Kasumi-1 (cell line): ENCODE measurements around the gene DHDDS.
"Not testable (repeated sequence)": the region's sequence is repeated elsewhere in the genome, so short reads cannot be mapped to it uniquely, and the experiment has no call there.

Experiments
- DNase-seq, 2 experiments: peaks; one replicate each; lab custom pipeline; 2025; lab: John Stamatoyannopoulos, UW

The DHDDS gene, protein sequence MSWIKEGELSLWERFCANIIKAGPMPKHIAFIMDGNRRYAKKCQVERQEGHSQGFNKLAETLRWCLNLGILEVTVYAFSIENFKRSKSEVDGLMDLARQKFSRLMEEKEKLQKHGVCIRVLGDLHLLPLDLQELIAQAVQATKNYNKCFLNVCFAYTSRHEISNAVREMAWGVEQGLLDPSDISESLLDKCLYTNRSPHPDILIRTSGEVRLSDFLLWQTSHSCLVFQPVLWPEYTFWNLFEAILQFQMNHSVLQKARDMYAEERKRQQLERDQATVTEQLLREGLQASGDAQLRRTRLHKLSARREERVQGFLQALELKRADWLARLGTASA

DNA sequence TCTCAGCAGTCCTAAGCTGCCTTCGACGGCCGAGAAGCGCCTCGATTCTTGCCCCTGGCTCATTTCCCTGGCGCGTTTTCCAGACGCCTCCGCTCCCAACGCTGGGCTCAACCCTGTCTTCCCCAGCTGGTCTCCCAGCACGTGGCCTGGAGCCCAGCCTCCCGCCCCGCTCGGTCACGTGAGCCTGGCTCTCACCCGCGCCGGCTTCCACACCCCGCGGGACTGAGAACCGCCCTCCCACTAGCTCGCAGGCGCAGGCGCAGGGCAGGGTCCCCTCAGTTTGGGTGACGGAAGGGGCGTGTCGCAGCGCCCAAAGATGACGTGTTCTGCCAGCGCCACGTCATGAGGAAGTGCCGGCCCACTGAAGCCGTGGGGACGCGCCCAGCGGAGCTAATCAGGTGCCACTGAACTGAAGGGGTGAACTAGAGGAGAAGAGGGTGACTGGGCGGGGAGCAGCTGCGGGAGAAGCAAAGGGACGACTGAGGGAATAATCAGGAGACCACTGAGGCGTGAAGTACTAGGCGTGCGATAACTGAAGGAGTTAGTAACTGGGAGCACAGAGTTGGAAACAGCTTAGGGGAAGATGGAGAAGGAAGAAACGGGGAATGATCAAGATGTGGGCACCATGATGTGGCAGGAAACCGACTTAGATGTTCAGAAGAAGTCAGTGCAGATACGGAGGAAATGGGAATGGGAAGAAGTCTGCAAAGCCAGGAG lies at the start of gene DHDDS:
Gene DHDDS (plus strand): TSS at position 343 of the 717 bp plus-strand sequence. CDS start 625 bp downstream, outside the sequence.
- peak; percentile 95 to 96 for DNase-seq

DNA sequence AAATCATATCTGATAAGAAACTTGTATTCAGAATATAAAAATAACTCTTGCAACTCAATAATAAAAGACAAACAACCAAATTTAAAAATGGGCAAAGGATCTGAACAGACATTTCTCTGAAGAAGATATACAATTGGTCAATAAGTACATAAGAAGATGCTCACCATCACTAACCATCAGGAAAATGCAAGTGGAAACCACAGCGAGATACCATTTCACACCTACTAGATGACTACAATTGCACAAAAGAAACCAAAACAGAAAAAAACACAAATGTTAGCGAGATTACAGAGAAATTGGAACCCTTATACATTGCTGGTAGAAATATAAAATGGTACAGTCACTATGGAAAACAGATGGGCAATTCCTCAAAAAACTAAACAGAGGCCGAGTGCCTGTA lies 48.0 kb upstream of the DHDDS start:
- no peak for DNase-seq

DNA sequence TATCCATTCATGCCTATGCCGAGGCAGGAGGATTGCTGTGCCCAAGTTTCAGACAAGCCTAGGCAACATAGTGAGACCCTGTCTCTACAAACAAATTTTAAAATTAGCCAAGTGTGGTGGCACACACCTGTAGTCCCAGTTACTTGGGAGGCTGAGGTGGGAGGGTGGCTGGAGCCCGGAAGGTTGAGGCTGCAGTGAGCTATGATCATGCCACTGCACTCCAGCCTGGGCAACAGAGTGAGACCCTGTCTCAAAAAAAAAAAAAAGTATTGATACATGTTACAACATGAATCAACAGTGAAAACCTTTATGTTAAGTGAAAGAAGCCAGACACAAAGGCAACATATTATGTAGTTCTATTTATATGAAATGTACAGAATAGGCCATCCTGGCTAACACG lies 47.1 kb upstream of the DHDDS start:
- DNase-seq, result not testable (repeated sequence)

DNA sequence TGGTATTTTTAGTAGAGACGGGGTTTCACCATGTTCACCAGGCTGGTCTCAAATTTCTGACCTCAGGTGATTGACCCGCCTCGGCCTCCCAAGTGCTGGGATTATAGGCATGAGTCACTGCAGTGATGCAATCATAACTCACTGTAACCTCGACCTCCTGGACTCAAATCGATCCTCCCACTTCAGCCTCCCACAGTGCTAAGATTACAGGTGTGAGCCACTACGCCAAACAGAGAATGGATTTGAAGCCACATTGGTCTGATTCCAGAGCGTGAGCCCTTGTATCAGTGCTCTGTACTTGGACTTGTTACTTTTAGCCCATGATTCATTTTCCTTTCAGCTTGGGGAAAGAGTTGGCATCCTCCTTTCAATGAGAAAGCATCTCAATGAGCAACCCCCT lies 44.7 kb upstream of the DHDDS start:
- no peak for DNase-seq

DNA sequence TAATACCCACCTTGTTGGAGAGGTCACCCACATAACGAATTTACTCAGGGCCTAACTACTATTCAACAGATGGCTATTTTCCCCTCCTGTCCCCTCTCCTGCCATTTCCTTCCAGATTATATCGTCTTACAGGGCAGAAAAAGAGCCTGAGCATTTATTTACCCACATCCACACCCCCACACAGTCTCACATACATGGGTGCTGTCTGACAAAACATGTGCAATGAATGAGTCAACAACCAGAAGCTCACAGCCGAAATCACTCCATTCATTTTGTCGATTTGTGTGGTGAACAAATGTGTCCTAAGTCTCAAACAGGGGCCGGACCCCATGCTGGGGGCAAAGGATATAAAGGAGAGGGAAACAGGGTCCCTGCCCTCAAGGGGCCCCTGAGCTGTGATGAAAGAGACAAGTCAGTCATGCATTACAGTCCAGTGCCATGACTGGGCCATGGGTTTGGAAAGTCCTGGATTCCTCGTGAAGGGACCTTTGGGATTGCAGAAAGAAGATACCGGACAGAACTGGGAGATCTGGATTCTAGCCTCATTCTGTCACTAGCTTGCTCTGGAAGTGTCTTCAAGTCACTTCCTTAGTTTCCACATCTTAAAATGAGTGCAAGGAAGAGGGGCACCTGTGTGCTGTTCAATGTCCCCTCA lies 43.2 kb upstream of the DHDDS start:
- DNase-seq, result no peak

DNA sequence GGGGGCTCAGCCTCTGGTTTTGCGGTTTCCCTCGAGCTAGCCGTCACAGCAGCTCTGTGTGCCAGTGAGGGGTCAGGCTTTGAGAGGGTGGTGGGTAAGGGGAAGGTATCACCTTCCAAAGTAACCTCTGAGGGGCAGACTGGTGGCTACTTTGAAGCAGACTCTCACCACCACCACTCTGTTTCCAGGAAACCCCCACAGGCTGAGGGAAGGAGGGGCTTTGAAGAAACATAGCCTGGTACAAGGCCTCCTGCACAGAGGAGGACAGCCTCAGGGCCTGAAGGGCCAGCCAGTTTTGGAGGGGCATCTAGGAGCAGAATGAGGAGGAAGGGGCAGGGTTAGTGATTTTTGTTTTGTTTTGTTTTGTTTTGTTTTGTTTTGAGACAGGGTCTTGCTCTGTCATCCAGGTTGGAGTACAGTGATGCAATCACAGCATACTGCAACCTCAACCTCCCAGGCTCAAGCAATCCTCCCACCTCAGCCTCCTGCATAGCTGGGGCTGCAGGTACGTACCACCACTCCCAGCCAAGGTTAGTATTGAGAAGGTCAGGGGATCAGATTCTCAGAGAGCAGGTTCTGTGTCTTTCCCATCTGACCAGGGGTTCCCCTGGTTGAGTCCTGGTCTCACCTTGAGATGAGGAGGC lies 42.4 kb upstream of the DHDDS start:
- no peak for DNase-seq

DNA sequence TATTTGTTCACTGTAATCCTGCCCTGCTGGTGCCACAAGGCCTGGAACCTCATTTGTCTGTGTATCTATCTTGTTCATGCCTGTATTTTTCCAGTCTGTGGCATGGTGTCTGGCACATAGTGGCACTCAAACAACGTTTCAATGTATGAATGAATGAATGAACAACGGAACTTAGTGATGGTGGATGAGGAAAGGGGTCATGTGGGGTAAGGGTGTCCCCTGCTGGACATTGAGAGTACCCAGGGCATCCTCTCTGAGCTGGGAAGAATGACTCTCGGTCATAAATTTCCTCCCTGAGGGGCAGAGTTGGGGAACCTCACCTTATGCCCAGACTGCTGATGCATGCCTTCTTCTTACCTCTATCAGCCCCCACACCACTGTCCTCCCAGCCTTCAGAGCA lies 40.7 kb upstream of the DHDDS start:
- DNase-seq, result peak; percentile 30 to 38

DNA sequence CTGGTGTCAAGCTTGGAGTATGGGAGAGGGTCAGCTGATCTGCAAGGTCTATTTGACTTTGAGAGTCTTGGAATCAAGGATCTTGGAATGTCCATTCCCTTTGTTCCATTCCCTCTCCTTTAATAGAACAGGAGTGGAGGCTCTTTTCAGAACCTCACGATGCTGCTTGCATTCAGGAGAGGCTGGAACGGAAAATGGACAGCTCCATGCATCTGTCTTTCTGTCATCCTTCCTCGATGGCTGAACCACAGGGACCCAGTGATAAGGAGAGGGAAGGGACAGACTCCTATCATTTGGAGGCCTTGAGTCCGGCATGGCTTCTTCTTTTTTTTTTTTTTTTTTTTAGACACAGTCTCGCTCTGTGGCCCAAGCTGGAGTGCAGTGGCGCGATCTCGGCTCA lies 36.4 kb upstream of the DHDDS start:
- no peak for DNase-seq

DNA sequence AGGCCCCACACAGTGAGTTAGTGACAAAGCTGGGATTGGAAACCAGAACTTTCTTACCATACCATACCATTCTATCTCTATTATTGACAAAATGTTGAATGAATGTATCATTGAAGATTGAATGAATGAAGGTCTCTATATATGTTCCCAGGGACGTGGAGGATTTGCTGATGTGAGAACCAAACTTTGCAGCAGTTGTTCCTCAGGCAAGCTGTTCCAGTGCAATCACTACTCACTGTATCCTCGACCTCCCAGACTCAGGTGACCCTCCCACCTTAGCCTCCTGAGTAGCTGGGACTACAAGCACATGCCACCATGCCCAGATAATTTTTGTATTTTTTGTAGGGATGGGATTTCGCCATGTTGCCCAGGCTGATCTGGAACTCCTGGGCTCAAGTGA lies 33.1 kb upstream of the DHDDS start:
- DNase-seq, result no peak

DNA sequence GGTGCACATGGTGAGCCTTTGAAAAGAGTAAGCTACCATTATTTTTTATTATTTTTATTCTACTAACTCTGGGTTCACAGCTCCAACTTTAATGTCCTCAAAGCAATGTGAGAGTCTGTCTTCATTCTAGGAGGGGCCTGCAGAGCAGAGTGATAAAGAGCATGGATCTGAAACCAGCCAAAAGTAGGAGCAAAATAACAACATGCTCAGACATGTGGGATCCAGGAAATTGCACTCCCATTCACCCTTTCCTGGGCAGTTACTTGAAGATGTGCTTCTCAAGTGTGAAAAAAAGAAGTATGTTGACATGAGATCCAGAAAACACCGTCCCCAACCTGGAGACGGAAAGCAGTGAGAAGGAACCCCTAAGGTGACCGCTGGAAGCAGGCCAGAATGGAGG lies 30.2 kb upstream of the DHDDS start:
- DNase-seq, result no peak

DNA sequence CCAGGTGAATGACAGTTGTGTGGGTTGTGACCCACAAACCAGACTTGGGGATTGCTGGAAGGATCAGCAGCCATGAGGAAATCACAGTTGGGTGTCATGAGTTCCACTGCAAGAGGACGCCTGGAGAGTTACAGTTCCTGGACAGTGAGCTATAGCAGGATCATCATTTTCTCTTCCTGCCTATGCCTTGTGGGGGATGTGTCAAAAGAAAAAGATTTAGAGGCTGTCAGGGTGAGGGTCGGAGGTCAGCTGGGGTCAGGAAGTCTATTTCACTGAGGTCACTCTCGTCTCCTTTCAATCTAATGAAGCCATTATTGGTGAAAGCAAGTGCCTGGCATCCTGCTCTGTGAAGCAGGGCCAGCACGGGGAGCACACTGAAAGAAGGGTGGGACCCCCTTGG lies 28.5 kb upstream of the DHDDS start:
- no peak for DNase-seq

DNA sequence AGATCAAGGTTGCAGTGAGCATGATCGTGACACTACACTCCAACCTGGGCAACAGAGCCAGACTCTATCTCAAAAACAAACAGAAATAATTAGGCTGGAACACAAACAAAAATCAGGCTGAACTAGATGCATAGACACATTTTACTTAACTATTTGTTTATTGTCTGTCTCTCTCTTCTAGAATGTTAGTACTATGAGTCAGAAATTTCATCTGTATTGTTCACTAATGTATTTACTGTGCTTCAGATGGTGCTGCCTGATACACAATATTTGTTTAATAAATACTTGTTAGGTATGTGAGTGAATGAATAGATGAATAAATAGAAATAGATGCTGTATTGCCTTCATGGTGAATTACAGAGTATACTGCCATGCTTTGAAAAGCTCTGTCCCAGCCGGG lies 27.5 kb upstream of the DHDDS start:
- no peak for DNase-seq

DNA sequence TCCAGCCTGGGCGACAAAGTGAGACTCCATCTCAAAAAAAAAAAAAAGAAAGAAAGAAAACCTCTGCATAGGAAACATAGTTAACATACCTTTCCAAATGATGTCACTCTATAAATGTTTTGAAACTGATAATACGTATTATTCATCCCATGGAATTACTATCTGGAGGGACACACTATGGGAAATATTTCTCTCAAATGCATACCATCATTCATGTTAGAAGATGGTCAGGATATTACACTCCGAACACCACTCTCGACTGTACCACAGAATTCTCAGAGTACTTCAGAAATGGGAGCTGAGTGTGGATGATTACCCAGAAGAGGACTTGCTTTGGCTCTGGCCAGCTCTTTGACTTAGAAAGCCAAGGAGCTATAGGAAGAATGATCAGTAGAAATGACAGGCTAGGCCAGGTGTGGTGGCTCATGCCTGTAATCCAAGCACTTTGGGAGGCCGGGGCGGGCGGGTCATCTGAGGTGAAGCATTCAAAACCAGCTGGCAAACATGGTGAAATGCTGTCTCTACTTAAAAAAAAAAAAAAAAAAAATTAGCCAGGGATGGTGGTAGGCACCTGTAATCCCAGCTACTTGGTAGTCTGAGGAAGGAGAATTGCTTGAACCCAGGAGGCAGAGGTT lies 26.7 kb upstream of the DHDDS start:
- DNase-seq, result no peak

DNA sequence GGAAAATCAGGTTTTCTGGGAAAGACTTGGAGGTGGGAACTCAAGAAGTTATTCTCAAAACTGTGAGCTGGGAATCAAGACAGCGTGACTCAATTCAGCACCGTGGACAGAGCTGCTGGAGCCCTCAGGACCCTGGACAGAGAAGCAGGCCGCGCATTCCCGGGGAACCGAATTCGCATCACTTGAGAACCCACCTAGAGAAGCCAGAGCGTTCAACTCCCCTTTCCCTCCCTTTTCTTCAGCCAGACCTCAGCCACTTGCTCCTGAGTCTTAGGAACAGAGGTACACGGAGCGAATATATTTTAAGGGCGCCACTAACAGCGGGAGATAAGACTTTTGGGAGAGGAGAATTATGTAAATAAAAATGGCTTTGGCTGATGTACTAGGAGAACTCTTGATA lies 23.5 kb upstream of the DHDDS start:
- peak; percentile 63 to 70 for DNase-seq

DNA sequence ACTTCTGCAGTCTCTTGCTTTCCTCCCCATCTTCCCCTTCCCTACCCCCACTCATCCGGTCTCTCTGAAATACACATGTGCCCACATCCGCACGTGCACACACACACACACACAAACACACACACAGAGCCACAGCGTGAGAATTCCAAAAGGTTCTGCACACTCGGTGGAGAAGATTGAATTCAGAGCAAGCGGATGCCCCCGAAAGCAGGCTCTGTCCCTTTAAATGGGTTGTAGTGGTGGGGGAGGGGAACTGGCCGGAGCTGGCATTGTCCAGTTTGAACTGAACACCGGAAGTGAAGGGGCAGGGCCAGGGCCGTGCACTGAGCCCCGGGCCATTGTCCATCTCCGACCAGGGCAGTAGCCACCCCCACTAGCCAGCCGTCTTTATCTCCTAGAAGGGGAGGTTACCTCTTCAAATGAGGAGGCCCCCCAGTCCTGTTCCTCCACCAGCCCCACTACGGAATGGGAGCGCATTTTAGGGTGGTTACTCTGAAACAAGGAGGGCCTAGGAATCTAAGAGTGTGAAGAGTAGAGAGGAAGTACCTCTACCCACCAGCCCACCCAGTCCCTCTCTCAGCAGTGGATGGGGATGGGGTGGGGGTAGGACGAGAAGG lies 22.8 kb upstream of the DHDDS start:
- DNase-seq, result no peak

DNA sequence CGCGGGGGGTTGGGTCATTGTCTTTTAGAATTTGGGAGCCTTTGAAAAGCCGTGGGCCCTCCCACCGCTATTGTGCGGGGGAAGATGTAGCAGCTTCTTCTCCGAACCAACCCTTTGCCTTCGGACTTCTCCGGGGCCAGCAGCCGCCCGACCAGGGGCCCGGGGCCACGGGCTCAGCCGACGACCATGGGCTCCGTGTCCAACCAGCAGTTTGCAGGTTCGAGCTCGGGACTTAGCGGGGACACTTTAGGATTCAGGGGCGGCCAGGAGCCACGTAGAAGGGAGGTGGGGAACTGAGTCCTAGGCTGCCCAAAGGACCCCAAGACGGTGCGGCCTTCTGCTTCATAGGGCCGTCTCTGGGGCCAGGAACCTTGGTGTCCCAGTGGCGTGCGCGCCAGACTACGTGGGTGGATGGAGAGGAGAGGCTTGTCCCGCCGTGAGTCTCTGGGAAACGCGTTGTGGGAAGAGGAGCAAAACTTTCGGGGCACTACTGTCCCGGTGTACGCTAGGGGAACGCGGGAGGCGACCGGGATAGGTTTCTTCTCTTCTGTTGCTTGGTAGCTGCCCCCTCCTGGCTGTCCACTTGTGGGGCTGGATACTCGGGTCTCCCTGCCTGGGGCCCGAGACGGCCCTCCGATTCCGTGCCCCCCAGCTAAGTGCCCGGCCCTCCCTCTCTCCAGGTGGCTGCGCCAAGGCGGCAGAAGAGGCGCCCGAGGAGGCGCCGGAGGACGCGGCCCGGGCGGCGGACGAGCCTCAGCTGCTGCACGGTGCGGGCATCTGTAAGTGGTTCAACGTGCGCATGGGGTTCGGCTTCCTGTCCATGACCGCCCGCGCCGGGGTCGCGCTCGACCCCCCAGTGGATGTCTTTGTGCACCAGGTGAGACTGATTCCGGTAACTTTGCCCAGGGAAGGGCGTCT lies 21.2 kb upstream of the DHDDS start, which contains the start of gene LIN28A:
Gene LIN28A (plus strand): TSS at position 112 of the 918 bp plus-strand sequence. CDS start 75 bp downstream, at position 187.
- no peak for DNase-seq

DNA sequence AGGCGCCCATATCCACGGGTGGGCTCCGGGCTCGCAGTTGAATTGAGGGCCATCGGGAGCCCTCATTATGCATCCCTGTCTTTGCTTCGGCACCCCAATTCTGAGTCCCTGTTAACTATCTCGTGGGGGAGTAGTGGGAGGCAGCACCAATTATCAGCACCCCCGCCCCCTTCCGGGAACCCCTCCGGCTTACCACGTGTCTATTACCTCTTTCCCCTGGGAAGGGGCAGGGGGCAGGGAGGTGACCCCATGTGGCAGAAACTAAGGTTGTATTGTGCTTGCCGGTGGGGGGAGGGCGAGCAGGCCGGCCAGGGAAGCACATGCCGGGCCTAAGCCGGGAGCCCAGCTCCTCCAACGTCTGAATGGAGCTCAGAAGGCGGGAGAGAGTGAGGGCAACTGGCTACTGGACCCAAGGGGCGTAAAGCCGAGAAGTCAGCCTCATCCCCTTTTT lies 20.5 kb upstream of the DHDDS start:
- DNase-seq, result no peak

DNA sequence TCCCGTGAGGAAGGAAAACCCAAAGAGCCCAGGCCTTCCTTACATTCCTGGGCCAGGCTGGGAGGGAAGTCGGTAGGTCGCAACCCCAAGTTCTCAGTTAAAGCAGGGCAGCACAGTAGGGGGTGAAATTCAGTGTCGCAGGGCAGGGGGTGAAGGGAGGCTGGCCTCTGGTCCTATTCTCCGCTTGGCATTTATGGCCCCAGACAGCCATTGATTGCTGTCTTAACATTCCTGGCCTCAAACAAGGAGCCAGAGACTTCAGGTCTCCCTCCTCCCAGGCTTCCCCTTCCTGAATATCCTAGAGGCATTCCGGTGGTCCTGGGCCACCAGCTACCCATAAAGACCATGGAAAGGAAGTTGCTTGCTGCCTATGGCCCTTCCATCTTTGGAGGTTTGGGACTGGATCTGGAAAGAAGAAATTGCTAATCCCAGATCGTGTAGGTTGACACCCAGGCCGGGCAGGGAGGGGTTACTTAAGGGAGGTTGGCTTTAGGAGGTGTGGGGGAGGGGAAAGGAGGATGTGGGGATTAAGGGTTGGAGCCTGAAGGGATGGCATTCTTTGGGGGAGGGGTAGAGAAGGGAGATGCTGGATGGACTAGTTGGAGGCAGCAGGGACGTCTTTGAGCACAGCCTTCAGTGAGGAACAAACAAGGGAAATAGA lies 19.8 kb upstream of the DHDDS start:
- DNase-seq, result no peak

DNA sequence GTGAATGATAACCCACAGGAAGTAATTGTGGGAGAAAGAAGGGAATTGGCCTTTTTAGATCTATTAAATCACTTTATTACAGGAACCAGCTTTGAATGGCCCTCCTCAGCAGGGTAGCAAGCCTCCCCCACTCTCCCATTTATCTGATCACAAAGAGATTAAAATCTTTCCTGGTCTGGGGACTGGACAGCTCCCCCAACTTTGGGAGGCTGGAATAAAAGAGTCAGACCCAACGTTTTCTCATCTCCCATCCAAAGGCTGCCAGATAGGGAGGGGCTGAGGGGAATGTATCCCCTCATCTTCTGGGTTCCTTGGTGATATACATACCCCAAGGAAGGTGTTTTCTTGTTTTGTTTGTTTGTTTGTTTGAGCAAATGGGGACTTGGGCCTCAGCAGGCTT lies 19.1 kb upstream of the DHDDS start:
- no peak for DNase-seq
